ENCODE measurements around the gene LDLRAD2.

DNA sequence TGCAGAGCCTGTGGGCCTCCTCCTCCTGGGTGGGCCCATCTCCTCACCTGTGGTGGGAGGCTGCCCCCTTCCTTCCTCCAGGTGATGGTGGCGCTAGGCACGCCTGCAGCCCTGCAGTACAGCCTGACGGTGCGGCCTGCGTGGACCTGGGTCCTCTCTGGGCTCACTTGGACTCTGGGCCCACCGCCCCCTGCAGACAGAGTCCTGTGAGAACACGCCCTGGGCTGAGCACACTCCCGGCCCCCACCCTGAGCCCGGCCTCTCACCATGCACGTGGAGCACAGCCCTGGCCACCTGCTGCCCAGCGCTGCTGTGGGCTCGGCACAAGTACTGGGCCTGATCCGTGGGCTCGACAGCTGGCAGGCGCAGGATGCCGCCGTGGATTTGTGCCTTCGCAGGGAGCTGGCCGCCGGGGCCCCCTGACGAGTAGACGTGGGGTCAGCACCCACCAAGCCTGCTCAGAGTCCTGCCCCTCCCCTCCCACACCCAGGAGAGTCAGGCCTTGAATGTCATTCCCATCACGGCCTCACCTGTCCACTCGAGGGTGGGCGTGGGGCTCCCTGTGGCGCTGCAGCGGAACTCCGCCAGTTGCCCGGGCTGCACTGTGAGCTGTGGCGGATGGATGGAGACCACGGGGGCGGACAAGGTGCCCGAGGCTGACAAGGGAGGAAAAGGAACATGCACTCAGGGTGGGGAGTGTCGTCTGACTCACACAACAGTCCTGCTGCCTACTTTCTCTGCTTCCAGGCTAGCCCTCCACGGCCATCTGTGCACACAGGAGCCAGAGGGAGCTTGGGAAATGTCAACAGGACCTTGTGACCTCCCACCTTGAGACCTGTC is 43.4 kb downstream of the LDLRAD2 start:
- TF ChIP-seq, protein P1, sequence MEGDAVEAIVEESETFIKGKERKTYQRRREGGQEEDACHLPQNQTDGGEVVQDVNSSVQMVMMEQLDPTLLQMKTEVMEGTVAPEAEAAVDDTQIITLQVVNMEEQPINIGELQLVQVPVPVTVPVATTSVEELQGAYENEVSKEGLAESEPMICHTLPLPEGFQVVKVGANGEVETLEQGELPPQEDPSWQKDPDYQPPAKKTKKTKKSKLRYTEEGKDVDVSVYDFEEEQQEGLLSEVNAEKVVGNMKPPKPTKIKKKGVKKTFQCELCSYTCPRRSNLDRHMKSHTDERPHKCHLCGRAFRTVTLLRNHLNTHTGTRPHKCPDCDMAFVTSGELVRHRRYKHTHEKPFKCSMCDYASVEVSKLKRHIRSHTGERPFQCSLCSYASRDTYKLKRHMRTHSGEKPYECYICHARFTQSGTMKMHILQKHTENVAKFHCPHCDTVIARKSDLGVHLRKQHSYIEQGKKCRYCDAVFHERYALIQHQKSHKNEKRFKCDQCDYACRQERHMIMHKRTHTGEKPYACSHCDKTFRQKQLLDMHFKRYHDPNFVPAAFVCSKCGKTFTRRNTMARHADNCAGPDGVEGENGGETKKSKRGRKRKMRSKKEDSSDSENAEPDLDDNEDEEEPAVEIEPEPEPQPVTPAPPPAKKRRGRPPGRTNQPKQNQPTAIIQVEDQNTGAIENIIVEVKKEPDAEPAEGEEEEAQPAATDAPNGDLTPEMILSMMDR (IDR thresholded peaks at IDR 0.05) = no peak
- TF ChIP-seq POLR2AphosphoS5 (IDR thresholded peaks at IDR 0.05) = no peak
- no peak for TF ChIP-seq EP300 (IDR thresholded peaks at IDR 0.05; ENCODE audit: low read depth)
- TF ChIP-seq POLR2A (IDR thresholded peaks at IDR 0.05) = no peak
